Natural killer cell treated with Interleukin-12 subunit alpha and Interleukin-12 subunit beta and Interleukin-15 and Interleukin-18, amount 100 ng/mL, for 72 hours (primary cell): ENCODE results near the gene OR52N4. TPM values are rescaled to one million over a fixed set of nuclear protein-coding genes. Genes with fewer than 3 reads are reported as not detected.
"Not testable (repeated sequence)": the region's sequence is repeated elsewhere in the genome, so short reads cannot be mapped to it uniquely, and the experiment has no call there.

Source experiments
- ATAC-seq, 2 donors: fragments of 150-1000 bp; cut with Tn5 transposase in 1 of 2; sonication (Bioruptor Pico), chemical (Tn5 transposase) in 1 of 2; 2 replicates each; pipeline ENCODE4 v1.10.0; 2021
- DNase-seq: peaks from one replicate; pipeline ENCODE4 v3.0.0; 2022; ENCODE audit warnings: low spot score
- H3K27ac Mint-ChIP-seq, 2 donors: 1 replicate in 1 of 2; 2 replicates in 1 of 2; pipeline ENCODE4 v1.8.0; 2022; ENCODE audit warnings: mixed read lengths in 2 of 2, mild to moderate bottlenecking in 1 of 2, moderate library complexity in 1 of 2
- H3K27me3 Mint-ChIP-seq, 2 donors: 1 replicate in 1 of 2; 2 replicates in 1 of 2; pipeline ENCODE4 v1.8.0; 2022; ENCODE audit warnings: mixed read lengths in 2 of 2
- H3K36me3 Mint-ChIP-seq: one replicate; pipeline ENCODE4 v1.8.0; 2022; ENCODE audit warnings: mixed read lengths
- H3K4me1 Mint-ChIP-seq, 2 donors: 1 replicate in 1 of 2; 2 replicates in 1 of 2; pipeline ENCODE4 v1.8.0; 2022; ENCODE audit warnings: low read depth in 2 of 2, mixed read lengths in 2 of 2, mild to moderate bottlenecking in 1 of 2
- H3K4me3 Mint-ChIP-seq: one replicate; pipeline ENCODE4 v1.8.0; 2022; ENCODE audit warnings: mixed read lengths
- H3K9me3 Mint-ChIP-seq: 2 replicates; pipeline ENCODE4 v1.8.0; 2022; ENCODE audit warnings: mixed read lengths
- total RNA-seq, 2 donors: library from RNA; stranded (reverse); gene quantifications; one replicate each; pipeline ENCODE4 v1.2.3, GENCODE V29; 2022

OR52N4 gene
- under 1 TPM; 0.38 to 0.45 TPM for total RNA-seq

GRCh38 chr11:5753943-5754342, at the start of gene OR52N4:
OR52N4 (plus strand) TSS chr11:5754243; CDS start chr11:5754741, 498 bp downstream.
- Mint-ChIP-seq H3K27ac (no peak within 1 kb of the TSS), H3K4me3 (no peak within 1 kb of the TSS), H3K9me3 (no peaks in the 10 kb centered on the region), H3K36me3 (no peaks in the 10 kb centered on the region), H3K27me3 (peaks cover 16 to 19% of the 10 kb centered on the region in 2 donors), H3K4me1 (no peaks in the 10 kb centered on the region)
- DNase-seq (no peak), ATAC-seq (no peak)

- Mint-ChIP-seq H3K9me3 (no peaks in the 10 kb centered on the region), H3K27me3 (no peaks in the 10 kb centered on the region), H3K4me3 (no peak overlapping the region), H3K27ac (peak overlapping the region in 1 of 2 donors; percentile 18), H3K4me1 (peaks cover 35 to 42% of the 10 kb centered on the region in 2 donors), H3K36me3 (peaks cover 29% of the 10 kb centered on the region)
- no peak for DNase-seq
- ATAC-seq: peak in 1 of 2 donors; percentile 74
Observed at GRCh38 chr11:5705688-5706087, 48.4 kb upstream of the OR52N4 start.

GRCh38 chr11:5712507-5712906, 41.5 kb upstream of the OR52N4 start:
- H3K36me3 Mint-ChIP-seq: peaks cover 18% of the 10 kb centered on the region

GRCh38 chr11:5713695-5714094, 40.3 kb upstream of the OR52N4 start:
- Mint-ChIP-seq H3K27ac (peak overlapping the region in 1 of 2 donors; percentile 0), H3K36me3 (peaks cover 16% of the 10 kb centered on the region), H3K4me3 (no peak overlapping the region), H3K27me3 (no peaks in the 10 kb centered on the region), H3K9me3 (no peaks in the 10 kb centered on the region), H3K4me1 (peaks cover 3 to 4% of the 10 kb centered on the region in 2 donors)
- DNase-seq (no peak), ATAC-seq (no peak)

More at GRCh38 chr11:5712507-5712906, 41.5 kb upstream of the OR52N4 start:
- Mint-ChIP-seq H3K4me3 (no peak overlapping the region), H3K4me1 (peaks cover 3 to 9% of the 10 kb centered on the region in 2 donors), H3K27me3 (no peaks in the 10 kb centered on the region), H3K27ac (peak overlapping the region in 1 of 2 donors; percentile 58), H3K9me3 (no peaks in the 10 kb centered on the region)
- no peak for ATAC-seq
- DNase-seq: no peak

GRCh38 chr11:5716518-5716917, 37.5 kb upstream of the OR52N4 start:
- not testable (repeated sequence) for H3K27me3 Mint-ChIP-seq, ATAC-seq, H3K9me3 Mint-ChIP-seq, DNase-seq, H3K27ac Mint-ChIP-seq, H3K4me3 Mint-ChIP-seq
- Mint-ChIP-seq H3K36me3 (peaks cover 11% of the 10 kb centered on the region), H3K4me1 (peaks cover 8 to 14% of the 10 kb centered on the region in 2 donors)

GRCh38 chr11:5719703-5720495, 34.1 kb upstream of the OR52N4 start:
- Mint-ChIP-seq H3K4me3 (no peak overlapping the region), H3K36me3 (peaks cover 11% of the 10 kb centered on the region), H3K27me3 (no peaks in the 10 kb centered on the region), H3K27ac (no peak overlapping the region), H3K9me3 (peaks cover 10% of the 10 kb centered on the region), H3K4me1 (peaks cover 8 to 10% of the 10 kb centered on the region in 2 donors)
- DNase-seq (no peak), ATAC-seq (peak; percentile 73 to 77)

GRCh38 chr11:5722622-5723021, 31.4 kb upstream of the OR52N4 start:
- ATAC-seq: no peak
- Mint-ChIP-seq H3K36me3 (peaks cover 11% of the 10 kb centered on the region), H3K27me3 (peaks cover 0 to 5% of the 10 kb centered on the region in 2 donors), H3K4me3 (no peak overlapping the region), H3K27ac (no peak overlapping the region), H3K4me1 (peaks cover 8 to 10% of the 10 kb centered on the region in 2 donors), H3K9me3 (peaks cover 10% of the 10 kb centered on the region)
- no peak for DNase-seq

GRCh38 chr11:5726351-5726750, 27.7 kb upstream of the OR52N4 start:
- Mint-ChIP-seq H3K27me3 (peaks cover 3 to 9% of the 10 kb centered on the region in 2 donors), H3K27ac (no peak overlapping the region), H3K9me3 (no peaks in the 10 kb centered on the region), H3K36me3 (no peaks in the 10 kb centered on the region), H3K4me3 (no peak overlapping the region), H3K4me1 (no peaks in the 10 kb centered on the region)
- no peak for DNase-seq
- ATAC-seq: no peak

GRCh38 chr11:5727691-5728090, 26.4 kb upstream of the OR52N4 start:
- DNase-seq (no peak), ATAC-seq (no peak)
- H3K4me1 Mint-ChIP-seq: no peaks in the 10 kb centered on the region
- no peak overlapping the region for H3K4me3 Mint-ChIP-seq
- H3K27ac Mint-ChIP-seq: no peak overlapping the region
- no peaks in the 10 kb centered on the region for H3K36me3 Mint-ChIP-seq
- H3K9me3 Mint-ChIP-seq: no peaks in the 10 kb centered on the region
- peaks cover 3 to 9% of the 10 kb centered on the region in 2 donors for H3K27me3 Mint-ChIP-seq

GRCh38 chr11:5736396-5736795, 17.6 kb upstream of the OR52N4 start, which contains the start of gene OR56B1:
OR56B1 (plus strand) TSS chr11:5736448; CDS start chr11:5736517, 69 bp downstream.
- Mint-ChIP-seq H3K36me3 (peaks cover 16% of the 10 kb centered on the region), H3K4me1 (no peaks in the 10 kb centered on the region), H3K27ac (no peak within 1 kb of the TSS), H3K4me3 (no peak within 1 kb of the TSS), H3K9me3 (peaks cover 13% of the 10 kb centered on the region), H3K27me3 (peaks cover under 1 to 19% of the 10 kb centered on the region in 2 donors)
- no peak for ATAC-seq
- DNase-seq: no peak

GRCh38 chr11:5737091-5737490, 17.0 kb upstream of the OR52N4 start:
- no peaks in the 10 kb centered on the region for H3K4me1 Mint-ChIP-seq
- peaks cover 20% of the 10 kb centered on the region for H3K9me3 Mint-ChIP-seq
- peaks cover 3 to 26% of the 10 kb centered on the region in 2 donors for H3K27me3 Mint-ChIP-seq
- ATAC-seq: no peak
- H3K27ac Mint-ChIP-seq: no peak overlapping the region
- H3K36me3 Mint-ChIP-seq: peaks cover 23% of the 10 kb centered on the region
- no peak overlapping the region for H3K4me3 Mint-ChIP-seq
- no peak for DNase-seq

- H3K36me3 Mint-ChIP-seq: peaks cover 29% of the 10 kb centered on the region
- H3K4me1 Mint-ChIP-seq: no peaks in the 10 kb centered on the region
- H3K27me3 Mint-ChIP-seq: peaks cover 3 to 33% of the 10 kb centered on the region in 2 donors
- ATAC-seq (no peak), DNase-seq (no peak)
- H3K27ac Mint-ChIP-seq: no peak overlapping the region
- peaks cover 20% of the 10 kb centered on the region for H3K9me3 Mint-ChIP-seq
- H3K4me3 Mint-ChIP-seq: no peak overlapping the region
Observed at GRCh38 chr11:5737670-5738392, 16.2 kb upstream of the OR52N4 start.

GRCh38 chr11:5738431-5738830, 15.6 kb upstream of the OR52N4 start:
- H3K9me3 Mint-ChIP-seq: peaks cover 20% of the 10 kb centered on the region
- DNase-seq (no peak), ATAC-seq (no peak)
- H3K27ac Mint-ChIP-seq: no peak overlapping the region
- H3K27me3 Mint-ChIP-seq: peaks cover 3 to 35% of the 10 kb centered on the region in 2 donors
- H3K36me3 Mint-ChIP-seq: peaks cover 29% of the 10 kb centered on the region
- no peaks in the 10 kb centered on the region for H3K4me1 Mint-ChIP-seq
- no peak overlapping the region for H3K4me3 Mint-ChIP-seq

GRCh38 chr11:5746614-5747013, 7.4 kb upstream of the OR52N4 start:
- peaks cover 5% of the 10 kb centered on the region for H3K9me3 Mint-ChIP-seq
- no peak for DNase-seq
- H3K4me3 Mint-ChIP-seq: no peak overlapping the region
- ATAC-seq: no peak
- peaks cover 11% of the 10 kb centered on the region for H3K36me3 Mint-ChIP-seq
- H3K27me3 Mint-ChIP-seq: peaks cover 3 to 33% of the 10 kb centered on the region in 2 donors
- no peak overlapping the region for H3K27ac Mint-ChIP-seq
- H3K4me1 Mint-ChIP-seq: no peaks in the 10 kb centered on the region
